Measurements from ENCODE around the gene LRP1B. TPM values are rescaled to one million over a fixed set of nuclear protein-coding genes. Genes with fewer than 3 reads are reported as not detected.

The LRP1B gene
- total RNA-seq, 1 experiment from 2014 or later = 0.11 TPM

DNA sequence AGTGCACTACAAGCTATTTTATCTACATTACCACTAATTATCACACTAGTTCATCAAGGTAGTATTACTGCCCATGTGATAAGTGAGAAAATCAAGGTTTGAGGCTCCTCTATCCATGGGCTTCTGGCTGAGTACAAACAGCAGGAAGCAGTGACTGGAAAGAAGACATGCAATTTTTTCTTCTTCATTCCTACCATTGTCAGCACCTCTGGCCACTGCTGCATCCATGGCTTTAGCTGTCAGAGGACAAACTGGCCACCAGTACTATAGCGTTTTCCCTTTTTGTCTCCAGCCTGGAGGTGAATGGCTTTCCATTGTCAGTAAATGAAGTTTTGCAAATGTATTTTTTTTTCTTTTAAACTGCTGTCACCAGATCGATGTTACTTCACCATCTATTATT, 674.9 kb downstream of the LRP1B start:
- no peak for DNase-seq (ENCODE audit: low read depth)

GRCh38 chr2:141455211-141455826, 675.5 kb downstream of the LRP1B start:
- no peak for DNase-seq (ENCODE audit: low read depth)

GRCh38 chr2:141440072-141440635, 690.7 kb downstream of the LRP1B start:
- DNase-seq (ENCODE audit: low read depth) = no peak

- DNase-seq (ENCODE audit: low read depth) = no peak
These were observed 691.3 kb downstream of the LRP1B start for GRCh38 chr2:141439524-141439923.

DNA sequence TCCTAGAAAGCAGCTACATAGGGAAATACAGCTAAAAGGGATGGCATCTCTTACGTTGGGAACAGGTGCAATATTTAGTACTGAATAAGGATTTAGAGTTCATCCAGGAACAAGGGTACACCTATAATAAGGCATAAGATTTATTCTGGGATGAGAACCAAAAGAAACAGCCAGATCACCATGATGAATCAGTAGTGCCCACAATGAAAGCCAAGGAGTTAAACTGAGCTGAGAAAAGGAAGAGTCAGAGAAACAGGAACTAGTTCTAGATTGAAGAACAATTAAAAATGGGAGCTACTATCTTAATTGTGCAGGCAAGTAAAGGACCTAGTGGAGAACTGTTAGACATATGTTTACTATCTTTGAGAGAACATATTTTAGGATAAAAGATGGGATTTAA, 692.3 kb downstream of the LRP1B start:
- peak; percentile 33 for DNase-seq (ENCODE audit: low read depth)

DNA sequence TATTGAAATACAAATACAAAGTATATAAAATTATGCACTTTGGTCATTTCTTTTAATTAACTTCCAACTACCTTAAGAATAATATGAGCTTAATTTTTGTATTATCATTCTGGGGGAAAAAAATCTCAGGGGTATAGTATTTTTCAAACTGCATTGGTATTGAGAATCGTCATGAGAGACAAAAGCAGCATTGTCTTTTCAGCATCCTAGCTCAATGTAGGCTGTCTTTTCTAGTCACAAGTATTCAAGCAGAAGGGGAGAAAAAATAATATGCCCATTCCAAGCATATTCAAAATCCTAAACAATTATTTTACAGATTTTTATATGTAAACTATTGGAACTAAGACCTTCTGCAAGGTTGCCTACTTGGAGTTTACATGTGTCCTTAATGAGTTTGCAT, 693.3 kb downstream of the LRP1B start:
- no peak for DNase-seq (ENCODE audit: low read depth)

GRCh38 chr2:141423124-141423523, 707.7 kb downstream of the LRP1B start:
- DNase-seq (ENCODE audit: low read depth) = no peak

DNA sequence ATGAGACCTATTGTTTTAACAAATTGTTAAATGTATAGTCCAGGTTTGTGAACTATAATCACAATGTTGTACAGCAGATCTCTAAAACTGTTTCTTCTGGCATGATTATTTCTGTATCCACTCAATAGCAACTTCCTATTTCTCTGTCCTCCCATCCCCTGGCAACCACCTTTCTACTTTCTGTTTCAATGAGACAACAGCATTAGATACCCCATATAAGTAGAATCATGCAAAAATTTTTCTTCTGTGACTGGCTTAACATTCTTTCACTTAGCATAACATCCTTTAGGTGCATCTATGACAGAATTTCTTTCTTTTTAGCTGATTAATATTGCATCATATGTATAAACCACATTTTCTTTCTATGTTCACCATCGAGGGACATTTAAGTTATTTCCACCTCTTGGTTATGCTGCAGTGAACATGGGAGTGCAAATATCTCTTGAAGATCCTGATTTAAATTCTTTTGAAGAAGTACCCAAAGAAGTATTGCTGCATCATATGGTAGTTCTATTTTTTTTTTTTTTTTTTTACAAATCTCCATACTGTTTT, 713.5 kb downstream of the LRP1B start:
- no peak for DNase-seq (ENCODE audit: low read depth)

- no peak for DNase-seq (ENCODE audit: low read depth)
These were observed 719.4 kb downstream of the LRP1B start for GRCh38 chr2:141411419-141411818.

DNA sequence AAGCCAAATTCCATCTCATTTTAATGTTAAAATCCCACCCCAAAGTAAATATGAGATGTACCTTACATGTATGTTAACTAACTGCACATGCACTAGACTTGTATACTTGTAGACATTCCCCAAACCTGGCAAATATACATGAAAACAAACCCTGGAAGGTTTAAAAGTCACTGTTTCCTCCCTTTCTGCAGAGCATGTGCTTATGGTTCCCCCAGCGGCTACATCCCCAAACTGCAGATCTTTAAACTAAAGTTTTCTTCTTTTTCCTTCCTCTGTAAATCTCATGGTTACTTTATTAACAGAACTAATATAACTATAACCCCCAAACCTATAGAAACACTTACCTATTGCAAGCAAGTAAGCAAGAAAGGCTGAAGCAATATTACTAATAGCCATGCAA, 731.5 kb downstream of the LRP1B start:
- DNase-seq (ENCODE audit: low read depth) = peak; percentile 11

- DNase-seq (ENCODE audit: low read depth) = no peak
These were observed 737.6 kb downstream of the LRP1B start for GRCh38 chr2:141393214-141393545.

- DNase-seq (ENCODE audit: low read depth) = no peak
These were observed 738.2 kb downstream of the LRP1B start for GRCh38 chr2:141392517-141393213.

DNA sequence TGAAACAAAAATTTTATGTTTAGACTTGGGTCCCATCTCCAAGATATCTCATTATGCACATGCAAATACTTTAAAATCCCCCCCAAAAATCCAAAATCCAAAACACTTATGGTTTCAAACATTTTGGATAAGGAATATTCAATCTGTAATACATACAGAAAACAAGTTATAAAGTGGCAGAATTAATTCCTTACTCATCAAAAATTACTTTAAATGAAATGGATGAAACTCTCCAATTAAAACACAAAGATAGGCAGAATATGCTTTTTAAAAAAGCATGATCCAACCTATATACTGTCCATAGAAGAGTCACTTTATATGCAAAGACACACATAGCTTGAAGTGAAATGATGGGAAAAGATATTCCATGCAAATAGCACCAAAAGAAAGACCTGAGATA, 744.6 kb downstream of the LRP1B start:
- no peak for DNase-seq (ENCODE audit: low read depth)

DNA sequence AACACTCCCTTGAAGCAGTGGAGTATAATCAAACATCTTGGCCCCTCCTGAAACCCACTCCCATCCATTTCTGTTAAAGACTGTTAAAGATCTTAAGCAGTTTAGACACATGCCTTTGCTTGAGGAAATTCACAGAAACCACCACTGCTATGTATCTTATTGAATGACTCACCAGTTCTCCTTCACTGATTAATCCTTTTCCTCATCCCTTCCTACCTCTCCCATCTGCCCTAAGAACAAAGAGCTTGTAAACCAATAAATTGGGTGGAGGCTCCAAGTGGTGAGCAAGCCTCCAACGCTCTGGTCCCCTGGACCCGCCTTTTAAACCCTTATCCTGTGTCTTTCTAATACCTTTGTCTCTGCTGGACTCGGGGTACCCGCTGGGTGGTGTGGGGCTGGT, 746.1 kb downstream of the LRP1B start:
- DNase-seq (ENCODE audit: low read depth) = no peak

GRCh38 chr2:141381946-141382345, 748.9 kb downstream of the LRP1B start:
- DNase-seq (ENCODE audit: low read depth) = no peak

GRCh38 chr2:141380008-141380979, 750.5 kb downstream of the LRP1B start:
- no peak for DNase-seq (ENCODE audit: low read depth)

DNA sequence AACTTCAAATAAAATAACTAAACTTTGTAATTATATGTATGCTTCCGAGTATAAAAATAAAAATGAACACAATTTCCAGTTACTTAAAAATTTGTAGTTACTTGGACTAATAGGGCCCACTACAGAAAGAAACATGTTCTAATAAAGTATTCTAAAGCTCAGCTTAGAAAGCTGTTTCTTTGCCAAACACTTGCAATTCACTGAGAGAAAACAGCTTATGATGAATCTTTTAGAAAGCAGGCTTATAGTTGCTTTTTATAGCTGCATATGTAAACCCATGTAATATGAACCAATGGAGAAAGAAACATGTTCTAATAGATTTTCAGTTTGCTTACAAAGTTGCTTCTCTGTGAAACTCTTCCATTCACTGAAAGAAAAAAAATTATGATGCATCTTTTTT, 766.0 kb downstream of the LRP1B start:
- DNase-seq (ENCODE audit: low read depth) = no peak

GRCh38 chr2:141362311-141362710, 768.5 kb downstream of the LRP1B start:
- DNase-seq (ENCODE audit: low read depth) = no peak

GRCh38 chr2:141348481-141348880, 782.3 kb downstream of the LRP1B start:
- no peak for DNase-seq (ENCODE audit: low read depth)

DNA sequence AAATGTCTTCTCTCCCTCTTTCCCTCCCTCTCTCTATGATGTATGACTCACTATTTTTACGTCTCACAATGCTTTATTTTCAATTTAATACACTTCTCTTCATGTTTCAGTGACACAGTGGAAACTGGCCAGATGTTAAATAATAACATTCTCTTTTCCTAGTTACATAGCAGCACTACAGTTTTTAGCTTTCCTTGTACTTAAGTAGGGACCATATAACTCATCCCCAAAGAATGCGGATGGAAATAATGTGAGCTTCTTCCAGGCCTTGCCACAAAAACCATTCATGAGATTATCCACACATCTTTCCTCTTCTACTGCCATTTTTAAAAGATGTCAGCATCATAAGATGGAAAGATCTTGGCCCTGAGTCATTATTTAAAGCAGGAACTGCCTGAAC, 789.4 kb downstream of the LRP1B start:
- DNase-seq (ENCODE audit: low read depth) = peak; percentile 82

DNA sequence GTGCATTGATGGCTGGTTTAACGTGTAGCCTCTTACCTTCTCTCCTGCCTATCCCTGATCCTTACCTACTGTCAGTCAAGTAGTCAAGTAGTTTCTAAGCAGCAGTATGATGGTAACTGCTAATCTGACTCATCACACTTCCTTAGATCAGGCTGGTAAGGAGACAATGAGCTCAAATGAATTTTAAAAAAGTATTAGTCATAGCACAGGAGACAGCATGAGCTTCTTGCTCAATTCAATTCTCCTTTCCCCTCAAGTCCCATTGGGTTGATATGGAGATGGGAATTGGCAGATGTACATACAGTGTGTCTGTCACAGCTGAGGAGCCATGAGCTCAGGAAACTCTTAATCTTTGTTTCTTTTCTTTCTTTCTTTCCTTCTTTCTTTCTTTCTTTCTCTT, 799.7 kb downstream of the LRP1B start:
- DNase-seq (ENCODE audit: low read depth) = peak; percentile 86

DNA sequence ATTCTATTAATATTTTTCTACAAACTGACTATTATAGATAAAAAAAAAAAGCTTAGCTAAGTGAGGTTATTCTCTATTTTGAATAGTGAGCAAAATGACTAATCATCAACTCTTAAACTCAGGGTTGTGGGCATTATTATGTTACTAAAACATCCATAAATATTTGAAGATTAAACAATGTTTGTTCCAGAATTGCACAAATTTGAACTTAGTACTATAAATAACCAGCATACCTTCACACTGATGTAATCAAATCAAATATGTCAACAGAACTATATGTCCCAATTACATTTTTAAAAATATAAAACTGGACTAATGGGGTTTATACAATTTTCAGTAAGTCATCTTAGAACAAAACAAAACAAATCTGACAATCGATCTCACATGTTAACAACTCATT, 800.9 kb downstream of the LRP1B start:
- peak; percentile 10 for DNase-seq (ENCODE audit: low read depth)

Data from LHCN-M2 (cell line).